Neural cell (in vitro differentiated cells): ENCODE measurements around the gene TEX13A. TPM values are rescaled to one million over a fixed set of nuclear protein-coding genes. Genes with fewer than 3 reads are reported as not detected.

Experiments used
- H2AFZ ChIP-seq: fragments of 200-600, 300-800 bp; sonication (generic), shearing (Covaris generic); 2 replicates; pipeline ENCODE4 v1.6.0; 2014; ENCODE audit warnings: low read depth, mild to moderate bottlenecking, antibody characterized with exemption, low read length, moderate library complexity
- H3F3A ChIP-seq: fragments of 200-600 bp; shearing (Covaris generic); 2 replicates; pipeline ENCODE4 v1.6.1; 2016; ENCODE audit warnings: mild to moderate bottlenecking, moderate library complexity, mixed read lengths, antibody characterized with exemption, low read length; ENCODE audit not compliant: insufficient read depth, poor library complexity, severe bottlenecking
- H3K27ac ChIP-seq: fragments of 200-600, 300-800 bp; sonication (generic), shearing (Covaris generic); 2 replicates; pipeline ENCODE4 v1.5.1; 2014; ENCODE audit warnings: mild to moderate bottlenecking, low read length, moderate library complexity
- H3K27me3 ChIP-seq: fragments of 300-800, 200-600 bp; sonication (generic), shearing (Covaris generic); 2 replicates; pipeline ENCODE4 v1.6.0; 2014; ENCODE audit warnings: mild to moderate bottlenecking, low read depth, low read length, moderate library complexity; ENCODE audit not compliant: insufficient read depth
- H3K36me3 ChIP-seq: fragments of 300-800, 200-600 bp; sonication (generic), shearing (Covaris generic); 2 replicates; pipeline ENCODE4 v1.5.1; 2014; ENCODE audit warnings: mild to moderate bottlenecking, antibody characterized with exemption, low read length, moderate library complexity; ENCODE audit not compliant: insufficient read depth
- H3K4me2 ChIP-seq: fragments of 300-800, 200-600 bp; sonication (generic), shearing (Covaris generic); 2 replicates; pipeline ENCODE4 v1.6.0; 2014; ENCODE audit warnings: mild to moderate bottlenecking, low read length
- H3K4me3 ChIP-seq: fragments of 300-800, 200-600 bp; sonication (generic), shearing (Covaris generic); 2 replicates; pipeline ENCODE4 v1.5.1; 2014; ENCODE audit warnings: mild to moderate bottlenecking, low read length, moderate library complexity
- H3K79me2 ChIP-seq: fragments of 200-600 bp; shearing (Covaris generic); replicated peaks from 2 replicates; pipeline ENCODE4 v1.6.0; 2014; ENCODE audit warnings: mild to moderate bottlenecking, low read length, moderate library complexity; ENCODE audit not compliant: insufficient read depth
- H3K9ac ChIP-seq: fragments of 300-800, 200-600 bp; sonication (generic), shearing (Covaris generic); 2 replicates; pipeline ENCODE4 v1.6.1; 2016; ENCODE audit warnings: mild to moderate bottlenecking, low read length, mixed read lengths
- H3K9me2 ChIP-seq: fragments of 200-600 bp; shearing (Covaris generic); 2 replicates; pipeline ENCODE4 v1.6.1; 2016; ENCODE audit warnings: mild to moderate bottlenecking, low read length, mixed read lengths; ENCODE audit not compliant: insufficient read depth
- H3K9me3 ChIP-seq: fragments of 200-600, 300-800 bp; sonication (generic), shearing (Covaris generic); 2 replicates; pipeline ENCODE4 v1.6.1; 2016; ENCODE audit warnings: mild to moderate bottlenecking, mixed run types, low read length, moderate library complexity, mixed read lengths
- H4K20me1 ChIP-seq: fragments of 200-600 bp; shearing (Covaris generic); 2 replicates; pipeline ENCODE4 v1.6.1; 2016; ENCODE audit warnings: mild to moderate bottlenecking, mixed run types; ENCODE audit not compliant: insufficient read depth
- EP300 ChIP-seq: fragments of 450-650 bp; conservative IDR thresholded peaks from 2 replicates; pipeline ENCODE4 v1.6.1; 2014; ENCODE audit warnings: antibody characterized with exemption, mild to moderate bottlenecking, moderate library complexity; ENCODE audit not compliant: poor library complexity, severe bottlenecking
- EZH2 ChIP-seq: fragments of 200-600, 300-800 bp; shearing (Covaris generic), sonication (generic); IDR thresholded peaks from 2 replicates; pipeline ENCODE4 v1.6.1; 2014; ENCODE audit warnings: antibody characterized with exemption, low read length, borderline replicate concordance, mild to moderate bottlenecking; ENCODE audit not compliant: insufficient read depth, poor library complexity, severe bottlenecking
- MXI1 ChIP-seq: fragments of 450-650 bp; conservative IDR thresholded peaks from 2 replicates; pipeline ENCODE4 v1.6.1; 2014; ENCODE audit warnings: antibody characterized with exemption, mild to moderate bottlenecking; ENCODE audit not compliant: poor library complexity, severe bottlenecking
- POLR2AphosphoS5 ChIP-seq: IDR thresholded peaks from 2 replicates; pipeline ENCODE4 v1.6.1; 2012
- RAD21 ChIP-seq: fragments of 450-650 bp; conservative IDR thresholded peaks from 2 replicates; pipeline ENCODE4 v1.6.1; 2014; ENCODE audit warnings: antibody characterized with exemption, mild to moderate bottlenecking, moderate library complexity
- SMC3 ChIP-seq: fragments of 450-650 bp; conservative IDR thresholded peaks from 2 replicates; pipeline ENCODE4 v1.6.1; 2014; ENCODE audit warnings: antibody characterized with exemption, mild to moderate bottlenecking, moderate library complexity; ENCODE audit not compliant: poor library complexity
- TAF1 ChIP-seq: IDR thresholded peaks from 2 replicates; pipeline ENCODE4 v1.6.1; 2012; ENCODE audit warnings: low read depth
- polyA minus RNA-seq: library from RNA; depleted of rRNA, polyadenylated mRNA; stranded (reverse); fragments of >200 nt; gene quantifications from 2 replicates; pipeline ENCODE4 v1.2.3, GENCODE V29; 2014
- polyA plus RNA-seq: library from polyadenylated mRNA; depleted of rRNA; stranded (reverse); fragments of >200 nt; gene quantifications from 2 replicates; pipeline ENCODE4 v1.2.3, GENCODE V29; 2014
- TF ChIP-seq, protein P1 (sequence below): IDR thresholded peaks from 2 replicates; pipeline ENCODE4 v1.6.1; 2012; ENCODE audit warnings: borderline replicate concordance
- TF ChIP-seq, protein P2 (sequence below): fragments of 450-650 bp; IDR thresholded peaks from 2 replicates; pipeline ENCODE4 v1.5.1; 2014; ENCODE audit warnings: antibody characterized with exemption, mild to moderate bottlenecking, moderate library complexity; ENCODE audit not compliant: poor library complexity, severe bottlenecking

Gene TEX13A, protein sequence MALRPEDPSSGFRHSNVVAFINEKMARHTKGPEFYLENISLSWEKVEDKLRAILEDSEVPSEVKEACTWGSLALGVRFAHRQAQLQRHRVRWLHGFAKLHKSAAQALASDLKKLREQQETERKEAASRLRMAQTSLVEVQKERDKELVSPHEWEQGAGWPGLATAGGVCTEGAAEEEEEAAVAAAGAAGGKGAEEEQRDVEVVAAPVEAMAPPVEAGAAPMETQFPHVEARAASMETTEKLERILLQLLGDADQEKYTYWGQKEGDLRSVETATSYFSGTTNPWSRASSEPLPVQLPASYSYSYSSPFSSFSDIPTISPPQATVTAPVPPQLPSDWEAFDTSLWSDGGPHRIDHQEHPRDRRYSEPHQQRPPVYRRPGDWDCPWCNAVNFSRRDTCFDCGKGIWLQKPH
- not detected in 2 replicates for polyA plus RNA-seq
- not detected in 2 replicates for polyA minus RNA-seq

DNA sequence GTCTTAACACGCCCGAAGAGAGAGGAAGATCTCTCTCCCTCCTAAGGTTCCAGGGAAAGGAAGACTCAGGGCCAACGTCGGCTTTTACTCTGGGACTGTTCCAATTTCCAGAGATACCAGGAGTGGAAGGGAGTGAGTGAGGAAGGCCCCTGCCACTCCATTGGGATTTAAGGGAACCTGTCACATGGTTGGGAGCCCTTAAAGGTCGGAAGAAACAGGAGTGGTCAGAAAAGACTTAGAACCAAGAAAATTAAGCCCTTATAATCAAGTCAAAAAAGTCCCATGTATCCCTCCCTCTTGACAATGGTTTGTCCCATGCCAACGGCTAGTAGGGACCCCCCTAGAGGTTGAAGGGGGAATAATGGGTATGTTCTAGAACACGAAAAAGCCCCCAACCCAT is at the start of gene TEX13A:
Gene TEX13A (minus strand): TSS at position 59 of the 400 bp plus-strand sequence. CDS start 297 bp downstream, outside the sequence.
- H3K27me3 ChIP-seq, result no peaks in the 10 kb centered on the region
- H3K9ac ChIP-seq, result no peak within 1 kb of the TSS
- no peak within 1 kb of the TSS for H3K4me2 ChIP-seq
- H3K4me3 ChIP-seq, result no peak within 1 kb of the TSS
- H3K9me3 ChIP-seq, result no peaks in the 10 kb centered on the region
- no peaks in the 10 kb centered on the region for H3F3A ChIP-seq
- H3K36me3 ChIP-seq, result no peaks in the 10 kb centered on the region
- TF ChIP-seq EP300 (no peak), EZH2 (no peak), MXI1 (no peak), RAD21 (no peak), TAF1 (no peak), POLR2AphosphoS5 (no peak), SMC3 (no peak)
- TF ChIP-seq, protein P1, sequence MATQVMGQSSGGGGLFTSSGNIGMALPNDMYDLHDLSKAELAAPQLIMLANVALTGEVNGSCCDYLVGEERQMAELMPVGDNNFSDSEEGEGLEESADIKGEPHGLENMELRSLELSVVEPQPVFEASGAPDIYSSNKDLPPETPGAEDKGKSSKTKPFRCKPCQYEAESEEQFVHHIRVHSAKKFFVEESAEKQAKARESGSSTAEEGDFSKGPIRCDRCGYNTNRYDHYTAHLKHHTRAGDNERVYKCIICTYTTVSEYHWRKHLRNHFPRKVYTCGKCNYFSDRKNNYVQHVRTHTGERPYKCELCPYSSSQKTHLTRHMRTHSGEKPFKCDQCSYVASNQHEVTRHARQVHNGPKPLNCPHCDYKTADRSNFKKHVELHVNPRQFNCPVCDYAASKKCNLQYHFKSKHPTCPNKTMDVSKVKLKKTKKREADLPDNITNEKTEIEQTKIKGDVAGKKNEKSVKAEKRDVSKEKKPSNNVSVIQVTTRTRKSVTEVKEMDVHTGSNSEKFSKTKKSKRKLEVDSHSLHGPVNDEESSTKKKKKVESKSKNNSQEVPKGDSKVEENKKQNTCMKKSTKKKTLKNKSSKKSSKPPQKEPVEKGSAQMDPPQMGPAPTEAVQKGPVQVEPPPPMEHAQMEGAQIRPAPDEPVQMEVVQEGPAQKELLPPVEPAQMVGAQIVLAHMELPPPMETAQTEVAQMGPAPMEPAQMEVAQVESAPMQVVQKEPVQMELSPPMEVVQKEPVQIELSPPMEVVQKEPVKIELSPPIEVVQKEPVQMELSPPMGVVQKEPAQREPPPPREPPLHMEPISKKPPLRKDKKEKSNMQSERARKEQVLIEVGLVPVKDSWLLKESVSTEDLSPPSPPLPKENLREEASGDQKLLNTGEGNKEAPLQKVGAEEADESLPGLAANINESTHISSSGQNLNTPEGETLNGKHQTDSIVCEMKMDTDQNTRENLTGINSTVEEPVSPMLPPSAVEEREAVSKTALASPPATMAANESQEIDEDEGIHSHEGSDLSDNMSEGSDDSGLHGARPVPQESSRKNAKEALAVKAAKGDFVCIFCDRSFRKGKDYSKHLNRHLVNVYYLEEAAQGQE, result no peak
- TF ChIP-seq, protein P2, sequence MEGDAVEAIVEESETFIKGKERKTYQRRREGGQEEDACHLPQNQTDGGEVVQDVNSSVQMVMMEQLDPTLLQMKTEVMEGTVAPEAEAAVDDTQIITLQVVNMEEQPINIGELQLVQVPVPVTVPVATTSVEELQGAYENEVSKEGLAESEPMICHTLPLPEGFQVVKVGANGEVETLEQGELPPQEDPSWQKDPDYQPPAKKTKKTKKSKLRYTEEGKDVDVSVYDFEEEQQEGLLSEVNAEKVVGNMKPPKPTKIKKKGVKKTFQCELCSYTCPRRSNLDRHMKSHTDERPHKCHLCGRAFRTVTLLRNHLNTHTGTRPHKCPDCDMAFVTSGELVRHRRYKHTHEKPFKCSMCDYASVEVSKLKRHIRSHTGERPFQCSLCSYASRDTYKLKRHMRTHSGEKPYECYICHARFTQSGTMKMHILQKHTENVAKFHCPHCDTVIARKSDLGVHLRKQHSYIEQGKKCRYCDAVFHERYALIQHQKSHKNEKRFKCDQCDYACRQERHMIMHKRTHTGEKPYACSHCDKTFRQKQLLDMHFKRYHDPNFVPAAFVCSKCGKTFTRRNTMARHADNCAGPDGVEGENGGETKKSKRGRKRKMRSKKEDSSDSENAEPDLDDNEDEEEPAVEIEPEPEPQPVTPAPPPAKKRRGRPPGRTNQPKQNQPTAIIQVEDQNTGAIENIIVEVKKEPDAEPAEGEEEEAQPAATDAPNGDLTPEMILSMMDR, result no peak
- no peak within 1 kb of the TSS for H2AFZ ChIP-seq
- H3K79me2 ChIP-seq, result no peaks in the 10 kb centered on the region
- H4K20me1 ChIP-seq, result no peaks in the 10 kb centered on the region
- no peaks in the 10 kb centered on the region for H3K9me2 ChIP-seq
- no peak within 1 kb of the TSS for H3K27ac ChIP-seq

DNA sequence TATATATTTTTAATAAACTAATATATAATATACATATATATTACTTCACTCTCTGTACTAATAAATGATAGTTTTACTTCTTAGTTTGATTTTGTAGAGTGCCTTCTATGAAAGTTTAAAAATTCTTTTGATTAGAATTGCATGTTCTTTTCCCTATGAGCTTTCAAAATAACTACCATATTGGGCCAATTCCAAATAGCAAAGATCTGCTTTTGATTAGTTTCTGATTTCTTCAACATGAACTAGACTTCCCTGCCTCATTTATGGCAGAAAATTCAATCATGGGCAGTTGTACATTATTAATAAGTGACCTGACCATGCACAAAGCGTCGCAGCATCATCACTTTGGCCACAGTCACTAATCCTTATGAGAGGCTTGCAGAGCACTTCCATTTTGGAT is 48.9 kb upstream of the TEX13A start:
- H3K36me3 ChIP-seq, result no peaks in the 10 kb centered on the region
- H4K20me1 ChIP-seq, result no peaks in the 10 kb centered on the region
- no peaks in the 10 kb centered on the region for H3K9me3 ChIP-seq
- H3K4me2 ChIP-seq, result no peak overlapping the region
- H3K4me3 ChIP-seq, result no peak overlapping the region
- H2AFZ ChIP-seq, result no peak overlapping the region
- H3K79me2 ChIP-seq, result no peaks in the 10 kb centered on the region
- H3K27me3 ChIP-seq, result no peaks in the 10 kb centered on the region
- H3K9ac ChIP-seq, result no peak overlapping the region
- H3K9me2 ChIP-seq, result no peaks in the 10 kb centered on the region
- TF ChIP-seq TAF1 (no peak), SMC3 (no peak), RAD21 (no peak)
- TF ChIP-seq, protein P1, result no peak
- TF ChIP-seq, protein P2, result no peak
- H3K27ac ChIP-seq, result no peak overlapping the region
- H3F3A ChIP-seq, result no peaks in the 10 kb centered on the region
